Mucosa of gallbladder (tissue), 1 donor: ENCODE results near the gene SPATA31D1. TPM values are rescaled to one million over a fixed set of nuclear protein-coding genes. Genes with fewer than 3 reads are reported as not detected.

Experiments
- DNase-seq: peaks from one replicate; pipeline ENCODE4 v3.0.0-alpha.2; 2020; ENCODE audit warnings: low spot score
- total RNA-seq: library from RNA; stranded (reverse); gene quantifications from one replicate; pipeline ENCODE4 v1.2.1, GENCODE V29; 2021
- donor health status: DM: no; HTN: no; CAD: no.

SPATA31D1 gene
- total RNA-seq, 1 donor from 2014 or later = not detected

GRCh38 chr9:82021198-82021597 is 32.6 kb downstream of the SPATA31D1 start:
- DNase-seq = peak; percentile 45

- DNase-seq = no peak
Measured at GRCh38 chr9:82022121-82022520, 33.5 kb downstream of the SPATA31D1 start.

GRCh38 chr9:82024908-82025307 is 36.3 kb downstream of the SPATA31D1 start:
- no peak for DNase-seq

- DNase-seq = peak; percentile 31
Measured at GRCh38 chr9:82031538-82032280, 43.1 kb downstream of the SPATA31D1 start.

- no peak for DNase-seq
Measured at GRCh38 chr9:82034956-82035731, 46.6 kb downstream of the SPATA31D1 start.

- DNase-seq = no peak
Measured at GRCh38 chr9:82036086-82036485, 47.5 kb downstream of the SPATA31D1 start.

GRCh38 chr9:82037126-82037525 is 48.6 kb downstream of the SPATA31D1 start:
- no peak for DNase-seq

- no peak for DNase-seq
Measured at GRCh38 chr9:82038897-82039296, 50.3 kb downstream of the SPATA31D1 start.

Other genes with a start within 250 kb of the SPATA31D1 start
- not detected for gene SPATA31D4, start 60.3 kb upstream of the SPATA31D1 start, total RNA-seq
- not detected for gene SPATA31D3, start 45.3 kb upstream of the SPATA31D1 start, total RNA-seq